UCSD-AML1 (cell line): ENCODE data around the gene SEC14L1.
A peak's percentile ranks its signal among the peaks of the same experiment; 100 is the strongest.
"Not testable (repeated sequence)": the region's sequence is repeated elsewhere in the genome, so short reads cannot be mapped to it uniquely, and the experiment has no call there.

Experiments used
- DNase-seq: peaks from one replicate; lab custom pipeline; 2025; ENCODE audit not compliant: unreplicated experiment; lab: John Stamatoyannopoulos, UW

The SEC14L1 gene

DNA sequence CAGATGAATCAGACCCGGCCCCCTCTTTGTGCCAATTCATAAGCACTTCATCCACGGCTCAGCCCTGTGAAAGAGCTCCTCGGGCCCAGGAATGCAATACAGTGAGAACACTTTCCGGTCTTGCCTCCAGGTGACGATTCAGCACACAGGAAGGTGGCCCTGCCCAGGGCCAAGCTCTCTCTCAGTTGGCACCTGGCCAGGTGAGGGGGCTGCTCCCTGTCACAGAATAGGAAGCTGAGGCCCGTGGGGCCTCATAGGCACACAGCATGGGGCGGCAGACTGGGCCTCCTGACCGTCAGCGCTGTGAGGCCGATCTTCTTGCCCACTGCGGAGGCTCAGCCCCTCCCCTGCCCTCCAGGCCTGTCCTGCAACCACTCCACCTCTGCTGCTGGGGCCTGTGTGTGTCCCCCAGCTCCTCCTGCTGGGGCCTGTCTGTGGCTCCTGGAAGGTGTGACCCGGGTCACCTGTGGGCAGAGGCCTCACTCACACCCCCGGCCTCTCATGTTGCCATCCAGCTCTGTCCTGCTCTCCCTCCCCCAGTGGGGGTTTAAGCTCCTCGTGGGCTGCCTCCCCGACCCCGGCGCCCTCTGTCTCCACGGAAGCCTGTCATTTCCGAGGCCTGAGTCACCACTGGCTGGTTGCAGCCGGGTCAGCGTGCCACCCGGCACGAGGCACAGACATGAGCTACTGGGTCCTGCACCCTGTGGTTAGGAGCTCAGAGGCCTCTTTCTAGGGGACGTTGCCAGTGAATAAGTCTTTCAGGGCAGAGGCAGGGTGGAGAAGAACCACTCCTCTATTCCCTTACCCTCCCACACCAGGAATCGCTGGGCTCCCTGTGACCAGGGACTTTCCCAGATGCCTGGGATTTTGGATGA lies 114.4 kb downstream of the SEC14L1 start:
- peak; percentile 50 for DNase-seq

DNA sequence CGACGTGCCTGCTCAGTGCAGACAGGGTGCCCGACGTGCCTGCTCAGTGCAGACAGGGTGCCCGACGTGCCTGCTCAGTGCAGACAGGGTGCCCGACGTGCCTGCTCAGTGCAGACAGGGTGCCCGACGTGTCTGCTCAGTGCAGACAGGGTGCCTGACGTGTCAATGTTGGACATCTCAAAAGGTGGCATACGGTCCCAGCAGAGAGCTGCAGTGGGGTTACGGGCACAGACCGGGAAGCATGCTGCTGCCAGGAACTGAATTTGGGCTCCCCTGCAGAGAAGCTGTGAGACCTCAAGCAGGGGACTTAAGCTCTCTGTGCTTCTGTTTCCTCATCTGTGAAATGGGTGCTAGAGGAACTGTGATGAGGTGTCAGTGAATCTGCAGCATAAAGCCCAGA lies 115.2 kb downstream of the SEC14L1 start:
- DNase-seq = not testable (repeated sequence)

DNA sequence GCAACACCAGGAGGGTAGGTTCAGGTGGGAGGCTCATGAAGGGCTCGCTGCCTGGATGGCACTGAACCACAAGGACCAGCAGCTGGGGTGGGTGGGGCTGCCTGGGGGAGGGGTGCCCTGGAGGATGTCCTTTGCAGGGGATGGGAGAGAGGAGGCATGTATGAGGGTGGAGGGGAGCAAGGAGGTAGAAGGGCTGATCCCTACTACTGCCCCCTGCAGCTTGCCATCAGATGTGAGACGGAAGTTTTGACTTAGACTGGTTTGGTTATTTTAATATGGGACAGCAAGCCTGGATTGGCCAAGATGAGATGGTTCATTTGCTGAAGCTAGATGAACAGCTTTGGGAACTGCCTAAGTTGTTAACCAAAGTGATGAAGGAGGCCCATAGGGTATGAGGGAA lies 115.9 kb downstream of the SEC14L1 start:
- DNase-seq = no peak

- DNase-seq = no peak
Observed at GRCh38 chr17:77257169-77257568, 116.4 kb downstream of the SEC14L1 start.

- DNase-seq = no peak
Observed at GRCh38 chr17:77257596-77258458, 117.1 kb downstream of the SEC14L1 start.

DNA sequence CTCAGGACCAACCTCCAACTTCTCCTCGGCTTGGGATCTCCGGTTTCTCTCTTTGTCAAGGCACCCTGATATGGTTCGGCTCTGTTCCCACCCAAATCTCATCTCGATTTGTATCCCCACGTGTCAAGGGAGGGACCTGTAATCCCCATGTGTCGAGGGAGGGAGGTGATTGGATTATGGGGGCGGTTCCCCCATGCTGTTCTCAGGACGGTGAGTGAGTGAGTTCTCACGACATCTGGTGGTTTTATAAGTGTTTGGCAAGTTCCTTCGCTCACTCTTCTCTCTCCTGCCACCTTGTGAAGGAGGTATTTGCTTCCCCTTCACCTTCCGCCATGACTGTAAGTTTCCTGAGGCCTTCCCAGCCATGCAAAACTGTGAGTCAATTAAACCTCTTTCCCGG lies 117.9 kb downstream of the SEC14L1 start:
- no peak for DNase-seq

GRCh38 chr17:77264617-77265230 lies 124.0 kb downstream of the SEC14L1 start:
- no peak for DNase-seq

DNA sequence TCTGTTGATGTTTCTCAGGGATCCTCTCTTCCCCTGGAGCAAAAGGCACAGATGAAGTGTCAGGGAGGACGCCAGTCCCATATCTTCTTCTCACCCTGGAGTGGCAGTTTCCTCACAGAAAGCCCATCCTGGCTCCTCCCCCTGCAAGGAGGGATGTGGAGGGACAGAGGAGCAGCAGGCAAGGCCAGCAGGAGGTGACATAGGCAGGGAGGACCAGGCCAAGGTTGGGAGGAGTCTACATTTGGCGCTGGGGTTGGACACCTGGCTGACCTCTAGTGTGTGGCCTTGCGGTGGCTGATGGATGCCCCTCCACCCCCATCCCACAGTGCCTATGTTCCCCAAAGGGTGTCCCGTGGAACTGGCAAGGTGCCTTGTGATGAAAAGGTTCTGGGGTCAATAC lies 125.4 kb downstream of the SEC14L1 start:
- DNase-seq = no peak
